ENCODE results near the gene DCST2.

DNA sequence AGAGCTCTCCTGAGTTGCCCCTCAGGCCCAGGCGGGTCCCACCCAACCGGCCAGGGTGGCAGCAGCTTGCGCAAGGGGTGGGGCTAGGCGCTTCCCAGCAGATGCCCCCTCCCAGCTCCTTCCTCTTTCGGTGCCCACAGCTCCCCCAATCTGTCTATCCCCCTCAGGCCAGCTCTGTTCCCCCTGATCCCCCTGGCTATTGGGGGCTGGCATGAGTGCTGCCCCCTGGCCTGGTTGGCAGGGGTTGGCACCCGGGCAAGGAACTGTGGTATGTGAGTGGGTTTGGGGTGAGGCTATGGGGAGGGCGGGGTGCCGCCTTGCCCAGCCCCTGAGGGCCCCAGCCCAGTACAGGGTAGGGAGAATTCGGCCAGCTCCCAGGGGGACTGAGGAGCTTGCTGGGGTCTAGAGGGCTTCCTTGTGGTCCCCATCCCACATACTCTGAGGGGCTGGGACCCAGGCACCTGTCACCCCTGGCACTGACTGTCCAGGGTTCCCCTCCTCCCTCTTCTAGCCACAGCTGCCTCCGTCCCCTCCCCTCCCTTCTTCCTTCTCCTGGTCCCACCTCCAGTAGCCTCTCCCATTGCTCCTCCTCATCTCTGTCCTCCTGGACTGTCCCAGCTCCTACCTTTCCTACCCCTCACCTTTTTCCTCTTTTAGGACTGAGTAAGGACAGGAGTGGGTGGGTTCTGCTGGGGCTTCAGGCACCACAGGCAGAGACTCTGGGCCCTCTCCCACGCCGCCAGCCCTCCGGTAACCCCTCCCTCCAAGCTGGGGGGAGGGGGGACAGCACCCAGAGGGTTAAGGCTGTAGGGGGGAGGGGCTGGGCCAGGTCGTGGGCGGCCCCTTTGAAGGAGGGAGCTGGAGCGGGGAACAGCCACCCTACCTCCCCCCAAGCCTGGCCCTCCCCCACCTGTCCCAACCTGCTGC is 25.3 kb downstream of the DCST2 start:
- TF ChIP-seq CTCF (IDR thresholded peaks at IDR 0.05; ENCODE audit: low read depth, low read length) (no peak), POLR2A (IDR thresholded peaks at IDR 0.05; ENCODE audit: extremely low read depth, insufficient read length) (no peak)
- TF ChIP-seq, protein P1, sequence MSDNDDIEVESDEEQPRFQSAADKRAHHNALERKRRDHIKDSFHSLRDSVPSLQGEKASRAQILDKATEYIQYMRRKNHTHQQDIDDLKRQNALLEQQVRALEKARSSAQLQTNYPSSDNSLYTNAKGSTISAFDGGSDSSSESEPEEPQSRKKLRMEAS (IDR thresholded peaks at IDR 0.05; ENCODE audit: low read depth, low read length): no peak

Measured in NB4 (cell line).